Measurements from ENCODE around the gene HBM.
"Not testable (repeated sequence)": the region's sequence is repeated elsewhere in the genome, so short reads cannot be mapped to it uniquely, and the experiment has no call there.

Gene HBM

DNA sequence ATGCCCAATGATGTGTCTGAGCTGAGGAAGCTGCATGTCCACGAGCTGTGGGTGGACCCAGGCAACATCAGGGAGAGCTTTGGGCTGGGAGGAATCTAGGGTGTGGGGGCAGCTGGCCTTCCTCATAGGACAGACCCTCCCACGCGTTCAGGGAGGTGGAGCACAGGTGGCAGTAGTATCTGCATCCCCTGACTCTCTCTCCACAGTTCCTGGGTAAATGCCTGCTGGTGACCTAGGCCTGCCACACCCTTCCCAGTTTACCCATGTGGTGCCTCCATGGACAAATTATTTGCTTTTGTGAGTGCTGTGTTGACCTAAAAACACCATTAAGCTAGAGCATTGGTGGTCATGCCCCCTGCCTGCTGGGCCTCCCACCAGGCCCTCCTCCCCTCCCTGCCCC, 3.2 kb downstream of the HBM start:
- DNase-seq (no peak), ATAC-seq (no peak)

DNA sequence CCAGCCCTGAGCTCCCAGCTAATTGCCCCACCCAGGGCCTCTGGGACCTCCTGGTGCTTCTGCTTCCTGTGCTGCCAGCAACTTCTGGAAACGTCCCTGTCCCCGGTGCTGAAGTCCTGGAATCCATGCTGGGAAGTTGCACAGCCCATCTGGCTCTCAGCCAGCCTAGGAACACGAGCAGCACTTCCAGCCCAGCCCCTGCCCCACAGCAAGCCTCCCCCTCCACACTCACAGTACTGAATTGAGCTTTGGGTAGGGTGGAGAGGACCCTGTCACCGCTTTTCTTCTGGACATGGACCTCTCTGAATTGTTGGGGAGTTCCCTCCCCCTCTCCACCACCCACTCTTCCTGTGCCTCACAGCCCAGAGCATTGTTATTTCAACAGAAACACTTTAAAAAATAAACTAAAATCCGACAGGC, 4.3 kb downstream of the HBM start:
- not testable (repeated sequence) for DNase-seq, ATAC-seq

GRCh38 chr16:170788-171187, 5.0 kb downstream of the HBM start:
- DNase-seq, result no peak
- ATAC-seq, result no peak

GRCh38 chr16:172374-172941, 6.7 kb downstream of the HBM start, which contains the start of gene HBA2:
Gene HBA2 (plus strand): TSS chr16:172876. CDS start chr16:172913, 37 bp downstream.
- not testable (repeated sequence) for ATAC-seq, DNase-seq

DNA sequence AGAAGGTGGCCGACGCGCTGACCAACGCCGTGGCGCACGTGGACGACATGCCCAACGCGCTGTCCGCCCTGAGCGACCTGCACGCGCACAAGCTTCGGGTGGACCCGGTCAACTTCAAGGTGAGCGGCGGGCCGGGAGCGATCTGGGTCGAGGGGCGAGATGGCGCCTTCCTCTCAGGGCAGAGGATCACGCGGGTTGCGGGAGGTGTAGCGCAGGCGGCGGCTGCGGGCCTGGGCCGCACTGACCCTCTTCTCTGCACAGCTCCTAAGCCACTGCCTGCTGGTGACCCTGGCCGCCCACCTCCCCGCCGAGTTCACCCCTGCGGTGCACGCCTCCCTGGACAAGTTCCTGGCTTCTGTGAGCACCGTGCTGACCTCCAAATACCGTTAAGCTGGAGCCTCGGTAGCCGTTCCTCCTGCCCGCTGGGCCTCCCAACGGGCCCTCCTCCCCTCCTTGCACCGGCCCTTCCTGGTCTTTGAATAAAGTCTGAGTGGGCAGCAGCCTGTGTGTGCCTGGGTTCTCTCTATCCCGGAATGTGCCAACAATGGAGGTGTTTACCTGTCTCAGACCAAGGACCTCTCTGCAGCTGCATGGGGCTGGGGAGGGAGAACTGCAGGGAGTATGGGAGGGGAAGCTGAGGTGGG, 7.6 kb downstream of the HBM start:
- ATAC-seq, DNase-seq: not testable (repeated sequence)

GRCh38 chr16:173928-174769, 8.4 kb downstream of the HBM start:
- not testable (repeated sequence) for ATAC-seq, DNase-seq

DNA sequence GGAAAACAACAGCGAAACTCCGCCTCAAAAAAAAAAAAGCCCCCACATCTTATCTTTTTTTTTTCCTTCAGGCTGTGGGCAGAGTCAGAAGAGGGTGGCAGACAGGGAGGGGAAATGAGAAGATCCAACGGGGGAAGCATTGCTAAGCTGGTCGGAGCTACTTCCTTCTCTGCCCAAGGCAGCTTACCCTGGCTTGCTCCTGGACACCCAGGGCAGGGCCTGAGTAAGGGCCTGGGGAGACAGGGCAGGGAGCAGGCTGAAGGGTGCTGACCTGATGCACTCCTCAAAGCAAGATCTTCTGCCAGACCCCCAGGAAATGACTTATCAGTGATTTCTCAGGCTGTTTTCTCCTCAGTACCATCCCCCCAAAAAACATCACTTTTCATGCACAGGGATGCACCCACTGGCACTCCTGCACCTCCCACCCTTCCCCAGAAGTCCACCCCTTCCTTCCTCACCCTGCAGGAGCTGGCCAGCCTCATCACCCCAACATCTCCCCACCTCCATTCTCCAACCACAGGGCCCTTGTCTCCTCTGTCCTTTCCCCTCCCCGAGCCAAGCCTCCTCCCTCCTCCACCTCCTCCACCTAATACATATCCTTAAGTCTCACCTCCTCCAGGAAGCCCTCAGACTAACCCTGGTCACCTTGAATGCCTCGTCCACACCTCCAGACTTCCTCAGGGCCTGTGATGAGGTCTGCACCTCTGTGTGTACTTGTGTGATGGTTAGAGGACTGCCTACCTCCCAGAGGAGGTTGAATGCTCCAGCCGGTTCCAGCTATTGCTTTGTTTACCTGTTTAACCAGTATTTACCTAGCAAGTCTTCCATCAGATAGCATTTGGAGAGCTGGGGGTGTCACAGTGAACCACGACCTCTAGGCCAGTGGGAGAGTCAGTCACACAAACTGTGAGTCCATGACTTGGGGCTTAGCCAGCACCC, 9.5 kb downstream of the HBM start:
- DNase-seq (no peak), ATAC-seq (no peak)

GRCh38 chr16:176006-176405, 10.2 kb downstream of the HBM start:
- DNase-seq, ATAC-seq: not testable (repeated sequence)

DNA sequence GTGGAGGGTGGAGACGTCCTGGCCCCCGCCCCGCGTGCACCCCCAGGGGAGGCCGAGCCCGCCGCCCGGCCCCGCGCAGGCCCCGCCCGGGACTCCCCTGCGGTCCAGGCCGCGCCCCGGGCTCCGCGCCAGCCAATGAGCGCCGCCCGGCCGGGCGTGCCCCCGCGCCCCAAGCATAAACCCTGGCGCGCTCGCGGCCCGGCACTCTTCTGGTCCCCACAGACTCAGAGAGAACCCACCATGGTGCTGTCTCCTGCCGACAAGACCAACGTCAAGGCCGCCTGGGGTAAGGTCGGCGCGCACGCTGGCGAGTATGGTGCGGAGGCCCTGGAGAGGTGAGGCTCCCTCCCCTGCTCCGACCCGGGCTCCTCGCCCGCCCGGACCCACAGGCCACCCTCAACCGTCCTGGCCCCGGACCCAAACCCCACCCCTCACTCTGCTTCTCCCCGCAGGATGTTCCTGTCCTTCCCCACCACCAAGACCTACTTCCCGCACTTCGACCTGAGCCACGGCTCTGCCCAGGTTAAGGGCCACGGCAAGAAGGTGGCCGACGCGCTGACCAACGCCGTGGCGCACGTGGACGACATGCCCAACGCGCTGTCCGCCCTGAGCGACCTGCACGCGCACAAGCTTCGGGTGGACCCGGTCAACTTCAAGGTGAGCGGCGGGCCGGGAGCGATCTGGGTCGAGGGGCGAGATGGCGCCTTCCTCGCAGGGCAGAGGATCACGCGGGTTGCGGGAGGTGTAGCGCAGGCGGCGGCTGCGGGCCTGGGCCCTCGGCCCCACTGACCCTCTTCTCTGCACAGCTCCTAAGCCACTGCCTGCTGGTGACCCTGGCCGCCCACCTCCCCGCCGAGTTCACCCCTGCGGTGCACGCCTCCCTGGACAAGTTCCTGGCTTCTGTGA, 11.0 kb downstream of the HBM start, which contains the start of gene HBA1:
Gene HBA1, plus strand, starts transcription at position 204 of the 906 bp plus-strand sequence. Its CDS starts 37 bp downstream, at position 241.
- DNase-seq, ATAC-seq: not testable (repeated sequence)

GRCh38 chr16:177394-177822, 11.6 kb downstream of the HBM start:
- DNase-seq, result no peak

GRCh38 chr16:177981-178667, 12.3 kb downstream of the HBM start:
- ATAC-seq, result no peak
- DNase-seq, result no peak

More at GRCh38 chr16:177394-177822, 11.6 kb downstream of the HBM start:
- ATAC-seq, result no peak

- ATAC-seq, result no peak
- DNase-seq, result no peak
Observed at GRCh38 chr16:178668-179015, 12.9 kb downstream of the HBM start.

DNA sequence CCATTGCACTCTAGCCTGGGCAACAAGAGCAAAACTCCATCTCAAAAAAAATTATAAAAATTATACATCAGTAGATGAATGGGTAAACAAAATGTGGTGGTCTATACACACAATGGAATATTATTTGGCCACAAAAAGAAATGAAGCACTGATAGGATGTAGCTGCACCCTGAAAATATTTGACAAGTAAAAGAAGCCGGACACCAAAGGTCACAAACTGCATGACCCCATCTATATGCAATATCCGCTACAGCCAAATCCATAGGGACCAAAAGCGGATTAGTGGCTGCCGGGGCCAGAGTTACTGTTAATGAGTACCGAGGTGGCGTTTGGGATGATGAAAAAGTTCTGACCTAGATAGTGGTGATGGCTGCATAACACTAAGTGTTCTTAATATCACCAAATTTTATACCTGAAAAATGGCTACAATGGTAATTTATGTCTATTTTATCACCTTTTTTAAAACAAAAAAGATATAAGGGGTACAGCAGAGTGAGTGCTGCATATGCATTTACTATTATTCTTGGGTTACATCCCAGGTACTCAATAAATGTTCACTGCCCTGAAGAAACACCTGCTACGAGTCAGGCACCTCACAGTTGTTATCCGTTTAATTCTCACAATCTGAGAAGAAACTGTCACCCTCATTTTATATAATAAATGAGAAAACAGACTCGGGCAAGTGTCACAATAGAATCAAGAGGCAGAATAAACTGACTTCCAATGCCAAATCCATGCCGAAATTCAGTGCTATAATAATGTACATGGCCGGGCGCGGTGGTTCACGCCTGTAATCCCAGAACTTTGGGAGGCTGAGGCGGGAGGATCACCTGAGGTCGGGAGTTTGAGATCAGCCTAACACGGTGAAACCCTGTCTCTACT, 13.7 kb downstream of the HBM start:
- no peak for DNase-seq
- ATAC-seq, result no peak

GRCh38 chr16:180101-180675, 14.4 kb downstream of the HBM start, which contains the start of gene HBQ1:
Gene HBQ1 (plus strand): TSS chr16:180459. CDS start chr16:180487, 28 bp downstream.
- DNase-seq, result peak; percentile 75
- ATAC-seq, result peak; percentile 23

DNA sequence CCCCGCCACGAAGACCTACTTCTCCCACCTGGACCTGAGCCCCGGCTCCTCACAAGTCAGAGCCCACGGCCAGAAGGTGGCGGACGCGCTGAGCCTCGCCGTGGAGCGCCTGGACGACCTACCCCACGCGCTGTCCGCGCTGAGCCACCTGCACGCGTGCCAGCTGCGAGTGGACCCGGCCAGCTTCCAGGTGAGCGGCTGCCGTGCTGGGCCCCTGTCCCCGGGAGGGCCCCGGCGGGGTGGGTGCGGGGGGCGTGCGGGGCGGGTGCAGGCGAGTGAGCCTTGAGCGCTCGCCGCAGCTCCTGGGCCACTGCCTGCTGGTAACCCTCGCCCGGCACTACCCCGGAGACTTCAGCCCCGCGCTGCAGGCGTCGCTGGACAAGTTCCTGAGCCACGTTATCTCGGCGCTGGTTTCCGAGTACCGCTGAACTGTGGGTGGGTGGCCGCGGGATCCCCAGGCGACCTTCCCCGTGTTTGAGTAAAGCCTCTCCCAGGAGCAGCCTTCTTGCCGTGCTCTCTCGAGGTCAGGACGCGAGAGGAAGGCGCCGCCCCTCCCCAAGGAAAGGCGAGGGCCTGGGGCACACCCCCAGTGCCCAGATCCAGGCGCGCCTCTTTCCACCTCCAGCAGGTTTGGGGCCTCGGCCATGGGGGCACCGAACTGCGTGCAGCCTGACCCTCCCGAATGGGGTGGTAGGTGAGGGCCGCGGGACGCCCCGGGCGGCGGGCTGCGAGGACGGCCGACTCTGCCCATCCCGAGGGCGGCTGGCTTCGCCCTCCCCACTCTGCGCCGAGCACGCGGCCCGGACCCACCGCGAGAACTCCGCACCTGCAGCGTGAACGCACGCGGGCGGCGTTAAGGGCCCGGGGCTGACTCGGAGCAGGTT, 15.1 kb downstream of the HBM start:
- DNase-seq, result peak; percentile 91
- peak; percentile 80 for ATAC-seq

DNA sequence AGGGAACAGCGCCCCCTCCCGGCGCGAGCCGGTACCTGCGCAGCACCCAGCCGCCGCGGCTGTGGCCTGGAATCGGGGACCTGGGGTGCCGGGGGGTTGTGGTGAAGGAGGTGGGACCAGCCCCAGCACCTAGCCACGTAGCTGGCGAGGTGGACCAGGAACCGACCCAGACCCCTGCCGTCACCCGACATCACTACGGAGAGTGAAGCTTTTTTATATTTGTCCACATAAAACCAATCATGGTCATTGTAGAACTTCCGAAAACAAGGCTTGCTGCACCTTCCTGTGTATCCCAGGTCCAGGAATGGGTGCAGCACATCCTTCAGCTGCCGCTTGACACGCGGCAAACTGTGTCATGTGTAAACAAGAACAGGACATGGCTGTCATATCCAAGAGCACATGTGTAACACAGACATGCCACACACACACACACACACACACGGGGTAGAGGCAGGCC, 15.8 kb downstream of the HBM start:
- ATAC-seq (no peak), DNase-seq (no peak)

DNA sequence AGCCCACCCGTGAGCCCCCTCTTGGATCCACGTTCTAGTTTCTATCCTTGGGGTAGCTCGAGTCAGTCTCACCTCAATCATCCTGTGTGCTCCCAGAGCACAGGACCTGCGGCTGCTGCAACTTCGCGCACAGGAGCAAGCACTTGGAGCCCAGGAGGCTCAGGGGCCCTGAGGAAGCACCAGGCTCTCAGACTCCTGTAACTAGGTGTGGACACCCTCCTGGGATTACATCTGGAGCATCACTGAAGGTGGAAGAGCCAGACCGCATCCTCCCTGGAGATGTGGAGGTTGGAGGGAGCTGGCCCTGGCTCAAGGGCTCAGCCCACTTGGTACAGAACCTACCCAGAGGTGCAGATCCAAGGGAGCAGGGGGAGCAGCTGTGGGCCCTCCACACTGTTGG, 17.2 kb downstream of the HBM start:
- ATAC-seq (no peak), DNase-seq (no peak)

All from stimulated activated naive CD8-positive, alpha-beta T cell treated with anti-CD3 and anti-CD28 coated beads, Interleukin-15, Interleukin-2, amounts not matched to agents 100 U/mL and 50 U/mL, for 24 hours (primary cell).